ENCODE measurements around the gene TNRC6C.
"Not testable (repeated sequence)": the region's sequence is repeated elsewhere in the genome, so short reads cannot be mapped to it uniquely, and the experiment has no call there.

The TNRC6C gene

GRCh38 chr17:78128551-78129350 is 170.2 kb downstream of the TNRC6C start, which contains the start of gene TMC6:
TSS of gene TMC6 (minus strand) at chr17:78128755. CDS start at chr17:78126832, 1,923 bp downstream.
- DNase-seq, result peak; percentile 69

GRCh38 chr17:78129351-78130089 is 171.0 kb downstream of the TNRC6C start:
- DNase-seq, result no peak

GRCh38 chr17:78130090-78130436 is 171.6 kb downstream of the TNRC6C start:
- DNase-seq, result no peak

- DNase-seq, result peak; percentile 58
Observed at GRCh38 chr17:78130437-78131101, 172.1 kb downstream of the TNRC6C start, which contains the start of gene TMC8. TSS of gene TMC8 (plus strand) at chr17:78130771. CDS start at chr17:78131589, 818 bp downstream.

GRCh38 chr17:78131172-78132083 is 172.9 kb downstream of the TNRC6C start:
- peak; percentile 33 for DNase-seq

GRCh38 chr17:78132084-78132676 is 173.7 kb downstream of the TNRC6C start:
- peak; percentile 61 for DNase-seq

- no peak for DNase-seq
Observed at GRCh38 chr17:78132767-78133178, 174.3 kb downstream of the TNRC6C start.

- DNase-seq, result no peak
Observed at GRCh38 chr17:78133179-78133951, 174.9 kb downstream of the TNRC6C start.

- peak; percentile 62 for DNase-seq
Observed at GRCh38 chr17:78133971-78134898, 175.7 kb downstream of the TNRC6C start.

GRCh38 chr17:78134899-78135385 is 176.4 kb downstream of the TNRC6C start:
- DNase-seq, result no peak

GRCh38 chr17:78135858-78136500 is 177.5 kb downstream of the TNRC6C start:
- no peak for DNase-seq

- DNase-seq, result no peak
Observed at GRCh38 chr17:78137392-78138203, 179.1 kb downstream of the TNRC6C start.

GRCh38 chr17:78138204-78139060 is 179.9 kb downstream of the TNRC6C start:
- no peak for DNase-seq

GRCh38 chr17:78139861-78140168 is 181.3 kb downstream of the TNRC6C start:
- not testable (repeated sequence) for DNase-seq

- peak; percentile 91 for DNase-seq
Observed at GRCh38 chr17:78140169-78141051, 181.9 kb downstream of the TNRC6C start.

- no peak for DNase-seq
Observed at GRCh38 chr17:78141437-78142118, 183.1 kb downstream of the TNRC6C start.
